ENCODE measurements around the gene SLPI. TPM values are rescaled to one million over a fixed set of nuclear protein-coding genes. Genes with fewer than 3 reads are reported as not detected.

Gene SLPI
- total and polyA plus RNA-seq, 4 donors: 451 to 8,409 (median 1,806) TPM

DNA sequence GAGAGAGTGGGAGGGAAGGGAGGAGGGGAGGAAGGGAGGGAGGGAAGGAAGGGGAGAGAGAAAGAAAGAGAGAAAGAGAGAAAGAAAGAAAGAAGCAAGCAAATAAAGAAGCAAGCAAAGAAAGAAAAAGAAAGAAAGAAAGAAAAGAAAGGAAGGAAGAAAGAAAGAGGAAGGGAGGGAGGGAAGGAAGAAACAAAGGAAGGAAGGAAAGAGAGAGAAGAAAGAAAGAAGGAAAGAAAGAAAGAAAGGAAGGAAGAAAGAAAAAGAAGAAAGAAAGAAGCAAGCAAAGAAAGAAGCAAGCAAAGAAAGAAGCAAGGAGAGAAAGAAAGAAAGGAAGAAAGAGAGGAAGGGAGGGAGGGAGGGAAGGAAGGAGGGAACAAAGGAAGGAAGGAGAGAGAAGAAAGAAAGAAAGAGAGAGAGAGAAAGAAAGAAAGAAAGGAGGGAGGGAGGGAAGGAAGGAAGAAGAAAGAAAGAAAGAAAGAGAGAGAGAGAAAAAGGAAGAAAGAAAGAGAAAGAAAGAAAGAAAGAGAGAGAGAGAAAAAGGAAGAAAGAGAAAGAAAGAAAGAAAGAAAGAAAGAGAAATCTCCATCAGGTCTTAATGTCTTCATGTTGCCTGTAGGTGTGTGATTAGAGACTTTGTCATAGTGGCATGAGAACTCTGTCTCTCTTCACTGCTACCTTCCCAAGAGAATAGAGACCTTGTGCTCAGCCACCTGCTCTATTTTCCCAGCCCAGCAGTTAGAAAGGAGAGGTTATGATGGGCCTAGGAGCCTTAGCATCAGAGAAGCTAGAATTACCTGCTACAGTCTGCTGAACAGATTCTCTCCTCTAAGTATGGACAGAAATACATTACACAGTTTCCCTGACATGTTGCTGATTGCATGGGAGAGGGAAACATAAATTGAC, 42.5 kb downstream of the SLPI start:
- H3K27me3 ChIP-seq (ENCODE audit: control insufficient read depth in 3 of 3, insufficient read depth in 3 of 3, low read length in 2 of 3): no peaks in the 10 kb centered on the region
- ATAC-seq (ENCODE audit: insufficient read depth, low FRiP score) (no peak), DNase-seq (no peak)
- H3K9me3 ChIP-seq (ENCODE audit: control insufficient read depth in 4 of 4, insufficient read depth in 3 of 4, low read length in 3 of 4): no peaks in the 10 kb centered on the region
- H3K27ac ChIP-seq (ENCODE audit: low read depth in 1 of 2, low read length in 1 of 2): no peak overlapping the region
- H3K36me3 ChIP-seq (ENCODE audit: control insufficient read depth in 4 of 4, insufficient read depth in 4 of 4, low read length in 4 of 4): no peaks in the 10 kb centered on the region
- H3K9ac ChIP-seq (ENCODE audit: insufficient read depth in 1 of 2, low read length in 2 of 2): no peak overlapping the region
- H3K4me1 ChIP-seq (ENCODE audit: control insufficient read depth in 5 of 5, insufficient read depth in 5 of 5, low read length in 5 of 5): no peaks in the 10 kb centered on the region
- no peak overlapping the region for H3K4me3 ChIP-seq
- TF ChIP-seq, protein P1, sequence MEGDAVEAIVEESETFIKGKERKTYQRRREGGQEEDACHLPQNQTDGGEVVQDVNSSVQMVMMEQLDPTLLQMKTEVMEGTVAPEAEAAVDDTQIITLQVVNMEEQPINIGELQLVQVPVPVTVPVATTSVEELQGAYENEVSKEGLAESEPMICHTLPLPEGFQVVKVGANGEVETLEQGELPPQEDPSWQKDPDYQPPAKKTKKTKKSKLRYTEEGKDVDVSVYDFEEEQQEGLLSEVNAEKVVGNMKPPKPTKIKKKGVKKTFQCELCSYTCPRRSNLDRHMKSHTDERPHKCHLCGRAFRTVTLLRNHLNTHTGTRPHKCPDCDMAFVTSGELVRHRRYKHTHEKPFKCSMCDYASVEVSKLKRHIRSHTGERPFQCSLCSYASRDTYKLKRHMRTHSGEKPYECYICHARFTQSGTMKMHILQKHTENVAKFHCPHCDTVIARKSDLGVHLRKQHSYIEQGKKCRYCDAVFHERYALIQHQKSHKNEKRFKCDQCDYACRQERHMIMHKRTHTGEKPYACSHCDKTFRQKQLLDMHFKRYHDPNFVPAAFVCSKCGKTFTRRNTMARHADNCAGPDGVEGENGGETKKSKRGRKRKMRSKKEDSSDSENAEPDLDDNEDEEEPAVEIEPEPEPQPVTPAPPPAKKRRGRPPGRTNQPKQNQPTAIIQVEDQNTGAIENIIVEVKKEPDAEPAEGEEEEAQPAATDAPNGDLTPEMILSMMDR (IDR thresholded peaks at IDR 0.05; ENCODE audit: control extremely low read depth, extremely low read depth): no peak

DNA sequence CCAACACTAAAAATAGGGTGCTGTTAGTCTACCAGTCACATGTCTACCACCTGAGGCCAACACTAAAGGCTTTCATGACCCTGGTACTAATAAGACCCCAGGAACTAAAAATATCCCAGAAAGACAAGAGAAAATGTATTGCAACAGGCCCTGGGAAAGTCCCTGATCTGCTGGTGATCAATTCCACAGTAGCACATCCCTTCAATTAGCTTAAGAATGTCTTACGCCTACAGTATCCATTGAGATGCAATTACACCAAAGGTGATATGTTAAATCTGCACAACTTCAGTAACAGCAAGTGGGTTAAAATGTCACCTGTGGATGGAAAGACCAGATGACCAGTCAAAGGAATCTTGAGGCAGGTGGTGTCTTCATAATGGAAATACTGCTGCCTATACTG, 44.4 kb downstream of the SLPI start:
- H3K4me1 ChIP-seq (ENCODE audit: control insufficient read depth in 5 of 5, insufficient read depth in 5 of 5, low read length in 5 of 5): no peaks in the 10 kb centered on the region
- H3K27ac ChIP-seq (ENCODE audit: low read depth in 1 of 2, low read length in 1 of 2): no peak overlapping the region
- no peak for ATAC-seq (ENCODE audit: insufficient read depth, low FRiP score)
- WGBS, 2 donors: 98 to 100% methylated on average over 1 of the region's 1 CpG
- H3K27me3 ChIP-seq (ENCODE audit: control insufficient read depth in 3 of 3, insufficient read depth in 3 of 3, low read length in 2 of 3): no peaks in the 10 kb centered on the region
- no peak overlapping the region for H3K9ac ChIP-seq (ENCODE audit: insufficient read depth in 1 of 2, low read length in 2 of 2)
- no peaks in the 10 kb centered on the region for H3K9me3 ChIP-seq (ENCODE audit: control insufficient read depth in 4 of 4, insufficient read depth in 3 of 4, low read length in 3 of 4)
- TF ChIP-seq, protein P1 (IDR thresholded peaks at IDR 0.05; ENCODE audit: control extremely low read depth, extremely low read depth): no peak
- H3K36me3 ChIP-seq (ENCODE audit: control insufficient read depth in 4 of 4, insufficient read depth in 4 of 4, low read length in 4 of 4): no peaks in the 10 kb centered on the region
- no peak for DNase-seq
- H3K4me3 ChIP-seq: no peak overlapping the region

DNA sequence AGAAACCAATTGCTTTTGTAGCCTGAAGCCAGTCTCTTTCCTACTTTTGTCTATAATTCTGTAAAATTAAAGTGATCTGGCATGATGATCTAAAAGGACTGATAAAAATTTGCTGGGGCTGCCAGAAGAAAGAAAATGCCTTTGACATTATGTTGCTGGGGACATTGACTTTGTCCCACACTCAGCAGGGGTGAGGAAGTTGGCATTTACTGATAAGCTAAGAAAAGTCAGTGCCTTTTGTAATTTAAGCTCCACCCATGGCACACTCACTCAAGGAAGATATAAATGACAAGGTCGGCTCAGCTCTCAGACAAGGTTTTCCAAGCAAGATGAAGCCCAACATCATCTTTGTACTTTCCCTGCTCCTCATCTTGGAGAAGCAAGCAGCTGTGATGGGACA, 47.6 kb downstream of the SLPI start, which contains the start of gene SEMG1:
TSS of gene SEMG1 (plus strand) at position 309 of the 400 bp plus-strand sequence. CDS start at position 330, 21 bp downstream.
- Histone ChIP-seq H3K27me3 (ENCODE audit: control insufficient read depth in 3 of 3, insufficient read depth in 3 of 3, low read length in 2 of 3) (peaks cover 0 to 3% (median 0%) of the 10 kb centered on the region in 3 donors), H3K27ac (ENCODE audit: low read depth in 1 of 2, low read length in 1 of 2) (no peak within 1 kb of the TSS), H3K36me3 (ENCODE audit: control insufficient read depth in 4 of 4, insufficient read depth in 4 of 4, low read length in 4 of 4) (no peaks in the 10 kb centered on the region), H3K9ac (ENCODE audit: insufficient read depth in 1 of 2, low read length in 2 of 2) (no peak within 1 kb of the TSS), H3K4me3 (no peak within 1 kb of the TSS), H3K4me1 (ENCODE audit: control insufficient read depth in 5 of 5, insufficient read depth in 5 of 5, low read length in 5 of 5) (no peaks in the 10 kb centered on the region), H3K9me3 (ENCODE audit: control insufficient read depth in 4 of 4, insufficient read depth in 3 of 4, low read length in 3 of 4) (peaks cover 0 to 5% (median 2%) of the 10 kb centered on the region in 4 donors)
- ATAC-seq (ENCODE audit: insufficient read depth, low FRiP score): no peak
- WGBS, 2 donors: 6 to 32% methylated on average over 1 of the region's 1 CpG
- no peak for DNase-seq
- TF ChIP-seq, protein P1 (IDR thresholded peaks at IDR 0.05; ENCODE audit: control extremely low read depth, extremely low read depth): no peak

Other genes starting within 250 kb of the SLPI start
- 1 to 10 TPM; 2.0 to 3.0 TPM for gene KCNS1, start 153.4 kb downstream of the SLPI start, total RNA-seq
- gene KCNS1, start 153.4 kb downstream of the SLPI start, polyA plus RNA-seq: under 1 TPM; 0.45 to 0.51 TPM
- not detected for gene WFDC5, start 139.4 kb downstream of the SLPI start, total RNA-seq
- under 1 TPM; 0.11 to 0.57 TPM for gene WFDC5, start 139.4 kb downstream of the SLPI start, polyA plus RNA-seq
- gene WFDC12, start 130.1 kb downstream of the SLPI start, total RNA-seq: 1 to 10 TPM in 1 of 2 donors, under 1 TPM in 1; 0.85 to 2.1 TPM
- 1 to 10 TPM; 4.9 to 5.9 TPM for gene WFDC12, start 130.1 kb downstream of the SLPI start, polyA plus RNA-seq
- gene PI3, start 79.7 kb downstream of the SLPI start, total RNA-seq: 10 to 100 TPM; 44.9 to 90.4 TPM
- gene PI3, start 79.7 kb downstream of the SLPI start, polyA plus RNA-seq: 100 to 1,000 TPM in 1 of 2 donors, 10 to 100 TPM in 1; 28.0 to 416 TPM
- under 1 TPM in 1 of 2 donors, not detected in 1; 0.14 TPM for gene SEMG1, start 47.5 kb downstream of the SLPI start, total RNA-seq
- not detected for gene SEMG1, start 47.5 kb downstream of the SLPI start, polyA plus RNA-seq
- not detected for gene SEMG2, start 33.2 kb downstream of the SLPI start, total RNA-seq
- gene SEMG2, start 33.2 kb downstream of the SLPI start, polyA plus RNA-seq: not detected
- gene RBPJL, start 52.3 kb upstream of the SLPI start, total RNA-seq: under 1 TPM in 1 of 2 donors, not detected in 1; 0.12 TPM
- gene RBPJL, start 52.3 kb upstream of the SLPI start, polyA plus RNA-seq: not detected
- under 1 TPM; 0.46 to 0.49 TPM for gene MATN4, start 53.7 kb upstream of the SLPI start, total RNA-seq
- under 1 TPM; 0.14 to 0.24 TPM for gene MATN4, start 53.7 kb upstream of the SLPI start, polyA plus RNA-seq
- gene SDC4, start 93.9 kb upstream of the SLPI start, total RNA-seq: 100 to 1,000 TPM; 250 to 313 TPM
- 100 to 1,000 TPM; 239 to 258 TPM for gene SDC4, start 93.9 kb upstream of the SLPI start, polyA plus RNA-seq
- 10 to 100 TPM; 21.3 to 45.5 TPM for gene SYS1, start 108.6 kb upstream of the SLPI start, total RNA-seq
- gene SYS1, start 108.6 kb upstream of the SLPI start, polyA plus RNA-seq: 10 to 100 TPM; 24.9 to 57.5 TPM
- not detected for gene TP53TG5, start 123.8 kb upstream of the SLPI start, total RNA-seq
- gene TP53TG5, start 123.8 kb upstream of the SLPI start, polyA plus RNA-seq: under 1 TPM; 0.03 to 0.28 TPM
- 10 to 100 TPM; 11.7 to 61.1 TPM for gene DBNDD2, start 153.7 kb upstream of the SLPI start, total RNA-seq
- 10 to 100 TPM; 54.6 to 75.4 TPM for gene DBNDD2, start 153.7 kb upstream of the SLPI start, polyA plus RNA-seq
- gene PIGT, start 161.6 kb upstream of the SLPI start, total RNA-seq: 100 to 1,000 TPM in 1 of 2 donors, 10 to 100 TPM in 1; 33.6 to 107 TPM
- 10 to 100 TPM; 71.6 to 73.0 TPM for gene PIGT, start 161.6 kb upstream of the SLPI start, polyA plus RNA-seq
- 100 to 1,000 TPM in 1 of 2 donors, 10 to 100 TPM in 1; 62.8 to 499 TPM for gene WFDC2, start 215.2 kb upstream of the SLPI start, total RNA-seq
- gene WFDC2, start 215.2 kb upstream of the SLPI start, polyA plus RNA-seq: 1,000 to 10,000 TPM in 1 of 2 donors, 100 to 1,000 TPM in 1; 547 to 1,020 TPM